GM19240 (cell line): ENCODE measurements around the gene TERT.
"Not testable (repeated sequence)": the region's sequence is repeated elsewhere in the genome, so short reads cannot be mapped to it uniquely, and the experiment has no call there.

ENCODE experiments used
- DNase-seq: peaks from one replicate; pipeline ENCODE4 v3.0.0; 2011; ENCODE audit warnings: low spot score; ENCODE audit not compliant: insufficient read length

The TERT gene

DNA sequence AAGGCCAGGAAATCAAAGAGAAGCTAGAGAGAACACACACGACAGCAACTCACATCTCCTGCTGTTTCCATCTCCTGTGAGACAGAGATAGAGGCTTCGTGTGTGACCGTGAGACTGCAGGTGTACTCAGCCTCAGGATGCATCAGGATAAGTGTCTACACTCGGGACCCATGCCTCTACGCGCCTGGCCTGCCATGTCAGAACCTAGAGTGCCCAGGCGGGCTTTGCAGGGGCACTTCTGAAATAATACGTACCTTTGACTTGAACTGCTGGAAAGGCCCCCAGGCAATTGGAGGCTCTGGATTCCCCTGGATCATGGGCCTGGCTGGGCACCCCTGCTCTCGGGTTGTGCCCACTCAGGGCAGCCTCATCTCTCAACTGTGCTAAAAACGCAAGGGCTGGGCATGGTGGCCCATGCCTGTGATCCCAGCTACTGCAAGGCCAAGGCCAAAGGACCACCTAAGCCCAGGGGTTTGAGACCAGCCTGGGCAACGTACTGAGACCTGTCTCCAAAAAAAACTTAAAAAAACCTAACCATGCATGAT lies 37.1 kb upstream of the TERT start:
- DNase-seq = no peak

DNA sequence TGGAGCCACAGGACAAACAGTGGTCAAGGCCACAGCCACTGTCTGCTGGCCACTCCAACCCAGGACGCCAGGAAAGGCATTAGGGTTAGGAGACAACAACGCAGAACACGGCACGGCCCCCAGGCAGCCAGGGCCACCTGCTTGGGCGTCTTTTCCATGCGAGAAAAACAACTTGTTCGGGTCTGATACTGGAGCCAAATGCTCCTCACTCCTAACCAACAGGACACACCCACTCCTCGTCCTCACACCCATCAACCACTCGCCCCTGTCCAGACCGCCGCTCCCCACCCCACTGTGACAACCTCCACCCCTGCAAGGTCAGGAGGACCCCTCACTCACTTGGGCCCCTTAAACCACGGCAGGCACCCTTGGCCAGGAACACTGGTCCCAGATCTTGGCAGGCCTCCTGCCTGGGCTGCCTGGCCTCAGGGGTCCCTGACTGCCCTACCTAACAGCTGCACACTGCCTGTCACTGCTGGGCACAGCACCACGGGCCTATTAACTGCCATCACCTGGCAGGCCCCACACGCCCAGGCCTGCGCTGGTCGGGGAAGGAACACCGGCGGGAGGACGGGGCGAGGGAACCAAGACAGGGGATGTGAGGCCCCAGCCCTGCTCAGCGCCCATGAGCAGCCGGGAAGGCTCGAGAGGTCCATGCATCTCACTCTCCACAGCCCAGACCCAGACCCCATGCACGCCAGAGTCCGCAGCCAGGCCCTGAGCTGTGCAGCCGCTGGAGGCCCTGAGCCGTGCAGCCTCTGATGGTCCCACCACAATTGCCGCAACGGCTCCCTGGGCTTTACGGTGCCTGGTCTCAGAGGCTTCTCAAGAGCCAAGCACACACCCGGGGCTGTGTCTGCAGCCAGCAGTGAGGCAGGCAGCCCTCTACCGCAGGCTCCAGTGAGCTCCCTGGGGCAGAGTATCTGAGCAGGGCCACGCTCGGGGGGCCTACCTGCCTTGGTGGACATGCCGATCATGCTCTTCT lies 36.3 kb upstream of the TERT start:
- DNase-seq = no peak

DNA sequence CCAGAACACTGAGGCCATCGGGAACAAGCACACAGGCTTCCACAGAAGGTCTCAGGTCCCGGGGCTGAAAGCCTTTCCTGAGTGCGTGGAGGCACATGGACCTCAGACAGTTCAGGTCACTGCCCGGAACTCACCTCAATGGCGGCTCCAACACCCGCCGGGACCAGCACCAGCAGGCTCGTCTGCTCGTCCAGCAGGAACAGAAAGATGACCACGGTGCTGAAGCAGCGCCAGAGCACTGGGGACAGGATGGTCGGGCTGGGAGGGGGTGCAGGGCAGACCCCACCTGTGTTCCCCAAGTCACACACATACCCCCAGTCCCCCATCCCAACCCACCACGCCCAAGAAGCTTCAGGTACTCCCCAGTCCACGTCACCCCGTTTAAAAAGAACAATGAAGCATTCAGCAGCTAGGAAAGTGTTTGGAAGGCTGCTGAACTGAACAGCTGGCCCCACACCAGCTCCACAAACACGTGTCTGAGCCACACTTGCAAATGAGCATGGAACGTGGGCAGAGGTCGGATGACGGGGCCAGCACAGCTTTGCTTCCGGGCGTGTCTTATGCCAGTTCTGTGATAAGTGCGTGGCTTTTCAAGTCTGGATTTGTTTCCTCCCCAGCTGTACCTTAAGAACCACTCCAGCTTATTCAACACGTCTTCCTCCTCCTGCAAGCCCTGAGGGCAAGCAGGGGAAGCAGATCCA lies 35.4 kb upstream of the TERT start:
- DNase-seq = no peak

DNA sequence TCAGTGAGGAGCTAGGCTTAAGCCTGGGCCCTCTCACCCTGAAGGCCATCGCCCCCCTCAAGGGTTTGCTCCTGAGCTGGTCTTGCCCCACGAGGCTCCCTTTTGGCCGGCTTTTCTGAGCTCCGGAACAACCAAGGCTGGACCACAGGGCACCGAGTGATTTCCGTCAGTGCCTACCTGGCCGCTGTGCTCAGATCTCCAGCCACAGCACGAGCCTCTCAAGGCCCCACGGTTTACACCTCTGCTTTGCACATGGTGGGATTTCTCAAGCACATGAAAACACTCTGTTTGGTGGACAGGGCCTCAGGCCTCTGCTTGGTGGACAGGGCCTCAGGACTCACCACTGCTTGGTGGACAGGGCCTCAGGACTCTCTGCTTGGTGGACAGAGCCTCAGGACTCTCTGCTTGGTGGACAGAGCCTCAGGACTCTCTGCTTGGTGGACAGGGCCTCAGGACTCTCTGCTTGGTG lies 34.3 kb upstream of the TERT start:
- DNase-seq = no peak

DNA sequence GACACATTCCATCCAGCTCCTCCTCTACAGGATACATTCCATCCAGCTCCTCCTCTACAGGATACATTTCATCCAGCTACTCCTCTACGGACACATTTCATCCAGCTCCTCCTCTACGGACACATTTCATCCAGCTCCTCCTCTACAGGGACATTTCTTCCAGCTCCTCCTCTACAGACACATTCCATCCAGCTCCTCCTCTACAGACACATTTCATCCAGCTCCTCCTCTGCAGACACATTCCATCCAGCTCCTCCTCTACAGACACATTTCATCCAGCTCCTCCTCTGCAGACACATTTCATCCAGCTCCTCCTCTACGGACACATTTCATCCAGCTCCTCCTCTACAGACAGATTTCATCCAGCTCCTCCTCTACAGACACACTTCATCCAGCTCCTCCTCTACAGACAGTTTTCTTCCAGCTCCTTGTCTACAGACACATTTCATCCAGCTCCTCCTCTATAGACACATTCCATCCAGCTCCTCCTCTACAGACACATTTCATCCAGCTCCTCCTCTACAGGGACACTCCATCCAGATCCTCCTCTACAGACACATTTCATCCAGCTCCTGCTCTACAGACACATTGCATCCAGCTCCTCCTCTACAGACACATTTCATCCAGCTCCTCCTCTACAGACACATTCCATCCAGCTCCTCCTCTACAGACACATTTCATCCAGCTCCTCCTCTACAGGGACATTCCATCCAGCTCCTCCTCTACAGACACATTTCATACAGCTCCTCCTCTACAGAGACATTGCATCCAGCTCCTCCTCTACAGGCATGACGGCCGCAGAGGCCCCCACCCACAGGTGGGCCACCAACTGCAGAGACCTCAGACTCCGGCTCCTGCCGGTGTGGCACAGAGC lies 33.6 kb upstream of the TERT start:
- DNase-seq = not testable (repeated sequence)

DNA sequence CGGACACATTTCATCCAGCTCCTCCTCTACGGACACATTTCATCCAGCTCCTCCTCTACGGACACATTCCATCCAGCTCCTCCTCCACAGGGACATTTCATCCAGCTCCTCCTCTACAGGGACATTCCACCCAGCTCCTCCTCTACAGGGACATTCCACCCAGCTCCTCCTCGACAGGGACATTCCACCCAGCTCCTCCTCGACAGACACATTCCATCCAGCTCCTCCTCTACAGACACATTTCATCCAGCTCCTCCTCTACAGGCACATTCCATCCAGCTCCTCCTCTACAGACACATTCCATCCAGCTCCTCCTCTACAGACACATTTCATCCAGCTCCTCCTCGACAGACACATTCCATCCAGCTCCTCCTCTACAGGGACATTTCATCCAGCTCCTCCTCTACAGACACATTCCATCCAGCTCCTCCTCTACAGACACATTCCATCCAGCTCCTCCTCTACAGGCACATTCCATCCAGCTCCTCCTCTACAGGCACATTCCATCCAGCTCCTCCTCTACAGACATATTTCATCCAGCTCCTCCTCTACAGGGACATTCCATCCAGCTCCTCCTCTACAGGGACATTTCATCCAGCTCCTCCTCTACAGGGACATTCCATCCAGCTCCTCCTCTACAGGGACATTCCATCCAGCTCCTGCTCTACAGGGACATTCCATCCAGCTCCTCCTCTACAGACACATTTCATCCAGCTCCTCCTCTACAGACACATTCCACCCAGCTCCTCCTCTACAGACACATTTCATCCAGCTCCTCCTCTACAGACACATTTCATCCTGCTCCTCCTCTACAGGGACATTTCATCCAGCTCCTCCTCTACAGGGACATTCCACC lies 32.3 kb upstream of the TERT start:
- not testable (repeated sequence) for DNase-seq

DNA sequence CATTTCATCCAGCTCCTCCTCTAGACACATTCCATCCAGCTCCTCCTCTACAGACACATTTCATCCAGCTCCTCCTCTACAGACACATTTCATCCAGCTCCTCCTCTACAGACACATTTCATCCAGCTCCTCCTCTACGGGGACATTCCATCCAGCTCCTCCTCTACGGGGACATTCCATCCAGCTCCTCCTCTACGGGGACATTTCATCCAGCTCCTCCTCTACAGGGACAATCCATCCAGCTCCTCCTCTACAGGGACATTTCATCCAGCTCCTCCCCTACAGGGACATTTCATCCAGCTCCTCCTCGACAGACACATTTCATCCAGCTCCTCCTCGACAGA lies 31.6 kb upstream of the TERT start:
- DNase-seq = not testable (repeated sequence)

DNA sequence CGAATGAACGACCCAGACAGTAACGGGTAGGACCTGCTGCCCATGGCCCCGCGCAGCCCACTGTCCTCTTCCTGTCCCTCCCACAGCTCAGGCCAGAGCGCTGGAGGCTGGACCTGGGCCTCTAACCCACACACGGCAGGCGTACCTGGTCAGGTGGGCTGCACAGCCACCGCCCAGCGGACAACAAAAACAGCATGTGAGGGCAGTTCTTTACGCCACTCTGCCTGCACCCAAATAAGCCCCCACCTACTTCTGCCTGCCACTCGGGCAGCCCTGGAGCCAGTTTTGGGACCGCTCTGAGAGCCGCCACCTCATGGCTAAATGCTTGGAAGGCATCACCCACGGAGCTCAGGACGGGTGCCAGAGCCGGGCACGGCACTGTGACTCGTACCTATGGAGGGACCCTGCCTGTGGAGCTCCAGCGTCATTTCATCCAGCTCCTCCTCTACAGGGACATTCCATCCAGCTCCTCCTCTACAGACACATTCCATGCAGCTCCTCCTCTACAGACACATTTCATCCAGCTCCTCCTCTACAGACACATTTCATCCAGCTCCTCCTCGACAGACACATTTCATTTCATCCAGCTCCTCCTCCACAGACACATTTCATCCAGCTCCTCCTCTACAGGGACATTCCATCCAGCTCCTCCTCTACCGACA lies 31.1 kb upstream of the TERT start:
- DNase-seq = no peak

DNA sequence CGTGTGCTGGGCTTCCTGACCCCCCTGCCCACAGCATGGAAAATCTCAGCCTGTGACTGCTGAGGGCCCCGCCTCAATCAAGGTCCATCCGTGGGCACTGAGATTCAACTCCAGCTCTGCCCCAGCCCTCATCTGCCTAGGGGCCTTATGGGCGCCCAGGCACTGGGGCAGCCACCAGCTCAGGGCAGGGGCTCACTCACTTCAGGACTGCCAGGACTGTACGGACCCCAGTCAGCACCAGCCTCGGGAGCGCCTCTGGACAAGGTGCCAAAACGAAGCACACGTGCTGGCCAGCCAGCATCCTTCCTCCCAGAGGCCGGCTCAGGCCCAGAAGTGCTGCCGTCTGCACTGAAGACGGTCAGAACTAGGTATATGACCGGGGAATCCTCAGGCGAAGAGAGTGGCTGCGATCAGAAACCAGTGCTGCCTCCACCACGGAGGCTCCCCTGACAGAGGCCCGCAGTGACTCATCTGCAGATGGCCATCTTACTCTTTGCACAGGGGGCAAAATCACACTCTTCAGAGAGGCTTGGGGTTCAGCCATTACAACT lies 30.4 kb upstream of the TERT start:
- no peak for DNase-seq

DNA sequence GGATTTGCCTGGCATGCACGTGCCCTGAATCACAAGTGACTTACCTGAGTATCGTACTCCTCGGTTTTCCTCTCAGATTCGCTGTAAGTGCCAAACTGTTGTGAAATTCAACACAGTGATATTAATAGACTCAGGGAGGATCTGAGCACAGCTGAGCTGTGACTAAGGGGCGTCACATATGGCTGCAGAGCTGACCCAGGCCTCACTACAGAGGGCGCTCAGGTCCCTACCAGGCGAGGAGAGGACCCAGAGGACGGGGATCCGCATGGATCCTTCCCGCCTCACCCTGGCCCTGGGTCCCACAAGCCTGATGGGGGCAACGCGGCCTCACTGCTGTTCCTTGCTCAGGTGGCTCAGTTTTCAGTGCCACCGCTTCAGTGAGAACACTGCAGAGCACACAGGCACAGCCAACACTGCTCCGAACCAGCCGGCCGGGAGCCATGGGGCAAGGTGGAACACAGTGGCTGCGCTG lies 29.9 kb upstream of the TERT start:
- DNase-seq = no peak

DNA sequence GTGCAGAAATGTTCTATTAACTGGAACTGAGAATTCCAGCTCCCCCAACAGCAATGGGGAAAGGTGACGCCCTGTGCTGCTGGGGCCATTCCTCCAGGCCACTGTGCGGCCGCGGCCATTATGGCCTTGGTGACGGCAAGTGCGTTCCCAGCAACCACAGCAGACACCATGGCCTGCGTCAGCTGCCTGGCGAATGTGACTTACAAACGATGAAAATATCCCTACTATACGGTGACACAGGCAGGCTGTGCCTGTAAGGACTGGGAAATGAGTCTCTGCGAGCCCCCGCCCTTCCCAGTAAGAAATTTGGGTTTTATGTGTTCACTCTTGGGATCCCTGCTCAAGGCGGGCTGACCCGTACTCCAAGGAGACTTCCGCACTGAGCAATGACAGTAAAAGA lies 29.4 kb upstream of the TERT start:
- no peak for DNase-seq

DNA sequence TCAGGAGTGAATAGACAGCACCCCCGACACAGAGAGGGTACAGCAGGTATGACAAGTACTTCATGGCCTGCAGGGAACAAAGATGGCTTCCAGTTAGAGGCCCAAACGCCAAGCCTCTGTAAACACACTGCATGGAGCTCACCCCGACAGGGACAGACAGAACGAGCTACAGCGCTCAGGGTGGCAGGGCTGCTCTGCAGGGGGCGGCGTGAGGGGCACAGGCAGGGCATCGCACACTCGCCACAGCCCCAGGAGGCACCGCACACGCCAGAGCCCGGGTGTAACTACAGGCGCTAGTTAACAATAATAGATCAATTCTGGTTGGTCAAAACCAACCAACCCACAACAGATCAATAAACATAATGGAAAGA lies 28.9 kb upstream of the TERT start:
- no peak for DNase-seq

DNA sequence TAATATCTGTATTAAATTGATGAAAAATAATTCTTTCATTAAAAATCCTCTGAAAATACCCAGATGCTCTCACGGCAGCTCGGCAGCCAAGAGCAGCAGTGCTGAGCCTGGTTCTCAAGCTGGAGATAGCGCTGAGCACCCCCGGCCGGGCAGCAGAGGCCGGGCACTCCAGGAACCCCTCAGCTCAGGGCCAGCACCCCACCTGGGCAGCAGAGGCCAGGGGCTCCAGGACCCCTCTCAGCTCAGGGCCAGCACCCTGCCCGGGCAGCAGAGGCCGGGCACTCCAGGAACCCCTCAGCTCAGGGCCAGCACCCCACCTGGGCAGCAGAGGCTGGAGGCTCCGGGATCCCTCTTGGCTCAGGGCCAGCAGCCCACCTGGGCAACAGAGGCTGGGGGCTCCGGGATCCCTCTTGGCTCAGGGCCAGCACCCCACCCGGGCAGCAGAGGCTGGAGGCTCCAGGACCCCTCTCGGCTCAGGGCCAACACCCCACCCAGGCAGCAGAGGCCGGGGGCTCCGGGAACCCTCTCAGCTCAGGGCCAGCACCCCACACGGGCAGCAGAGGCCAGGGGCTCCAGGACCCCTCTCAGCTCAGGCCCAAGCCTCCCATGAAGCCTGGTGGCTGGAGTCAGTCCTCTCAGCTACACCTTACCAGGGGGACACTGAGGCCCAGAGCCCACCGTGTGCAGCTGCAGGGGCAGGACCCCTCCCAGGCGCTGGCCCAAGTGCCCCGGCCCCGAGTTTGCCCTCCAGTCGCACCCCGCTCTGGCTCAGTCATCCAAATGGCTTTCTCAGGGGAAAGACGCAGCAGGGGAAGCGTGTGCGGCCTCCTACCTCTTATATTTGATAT lies 28.3 kb upstream of the TERT start:
- no peak for DNase-seq

DNA sequence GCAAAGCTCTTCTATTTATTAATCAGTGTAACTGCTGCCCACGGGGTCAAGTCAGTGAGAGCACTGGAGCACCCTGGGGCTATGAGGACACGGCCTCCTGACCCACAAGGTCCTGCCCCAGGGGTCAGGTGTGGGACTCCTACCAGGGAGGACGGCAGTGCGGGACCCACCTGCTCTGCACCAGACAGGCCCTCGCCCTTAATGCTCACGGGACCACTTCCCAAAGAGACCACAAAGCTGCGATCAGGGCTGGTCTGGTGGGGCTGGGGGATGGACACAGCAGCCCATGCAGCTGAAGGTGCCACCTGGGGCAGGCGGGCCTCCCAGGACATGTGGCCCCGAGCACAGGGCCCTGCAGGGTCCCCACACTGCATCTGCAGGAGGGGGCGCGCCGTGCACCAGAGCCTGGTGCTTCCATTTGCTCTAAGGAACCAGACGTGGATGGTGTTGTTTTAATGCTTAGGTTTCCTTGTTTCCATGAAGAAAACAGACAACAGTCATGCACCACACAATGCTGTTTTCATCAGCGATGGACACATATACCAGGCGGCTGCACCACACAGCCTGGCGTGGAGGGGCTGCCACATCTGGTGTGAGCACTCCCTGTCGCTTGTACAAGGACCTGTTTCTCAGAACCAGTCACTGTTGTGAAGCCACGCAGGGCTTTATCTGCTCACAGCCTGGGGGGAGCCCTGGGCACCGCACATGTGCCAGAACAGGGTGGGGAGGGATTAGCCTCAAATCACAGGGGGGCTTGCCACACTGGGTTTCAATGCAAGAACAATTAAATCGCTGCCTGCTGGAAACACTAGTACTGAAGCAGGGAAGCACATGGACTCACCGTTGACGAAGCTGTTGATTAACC lies 27.4 kb upstream of the TERT start:
- no peak for DNase-seq

DNA sequence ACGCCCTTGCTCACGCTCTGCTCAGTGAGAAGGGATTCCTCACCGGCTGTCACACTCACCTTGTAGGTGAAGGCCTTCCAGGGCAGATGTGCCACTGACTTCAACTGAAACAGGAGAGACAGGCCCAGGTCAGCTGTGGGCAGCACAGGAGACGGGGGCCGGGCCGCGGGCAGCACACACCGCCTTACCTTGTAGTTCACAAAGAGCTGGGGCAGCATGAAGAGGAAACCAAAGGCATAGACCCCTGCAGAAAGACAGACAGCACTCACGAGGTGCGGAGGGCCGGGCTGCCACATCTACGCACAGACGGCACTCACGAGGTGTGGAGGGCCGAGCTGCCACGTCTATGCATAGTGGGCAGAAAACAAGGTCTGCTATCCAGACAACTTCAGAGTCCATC lies 26.7 kb upstream of the TERT start:
- no peak for DNase-seq

DNA sequence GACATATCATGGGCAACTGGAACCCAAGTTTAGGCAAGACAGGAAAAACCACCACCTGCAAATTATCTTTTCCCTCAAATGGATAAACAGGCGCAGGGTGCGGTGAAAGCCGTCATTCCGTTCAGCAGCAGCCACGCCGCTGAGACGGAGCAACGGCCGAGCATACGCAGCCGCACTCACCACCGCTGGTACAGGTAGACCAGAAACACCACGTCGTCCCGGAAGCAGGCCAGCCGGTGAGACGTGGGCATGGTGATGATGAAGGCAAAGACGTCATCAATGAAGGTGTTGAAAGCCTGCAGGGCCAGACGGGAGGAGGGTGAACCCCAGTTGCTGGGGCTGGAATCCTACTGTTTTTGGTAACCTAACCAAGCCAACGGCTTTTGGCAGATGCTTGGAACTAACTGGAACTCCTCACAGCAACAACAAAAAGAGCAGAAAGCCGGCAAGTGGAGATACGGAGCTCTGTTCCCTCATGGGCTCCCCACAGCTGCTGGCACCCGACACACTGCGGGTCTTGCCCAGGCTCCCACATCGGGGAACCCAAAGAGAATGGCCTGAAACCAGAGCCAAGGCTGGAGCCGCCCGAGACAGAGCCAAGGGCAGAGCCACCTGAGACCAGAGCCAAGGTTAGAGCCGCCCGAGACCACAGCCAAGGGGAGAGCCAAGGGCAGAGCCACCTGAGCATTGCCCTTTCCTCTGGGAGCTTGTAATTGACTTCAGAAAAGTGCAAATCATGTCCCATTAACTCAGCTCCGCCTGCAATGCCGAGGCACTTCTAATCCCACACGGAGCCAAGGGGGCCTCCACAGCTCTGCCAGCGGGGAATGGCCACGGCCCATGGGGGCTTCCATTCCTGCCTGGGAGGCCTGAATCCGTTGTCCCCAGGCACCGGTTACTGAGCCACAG lies 25.8 kb upstream of the TERT start:
- no peak for DNase-seq
